ENCODE results near the gene BTRC. TPM values are rescaled to one million over a fixed set of nuclear protein-coding genes. Genes with fewer than 3 reads are reported as not detected.

Gene BTRC
- total RNA-seq, 1 donor from 2014 or later, result 28.6 TPM

DNA sequence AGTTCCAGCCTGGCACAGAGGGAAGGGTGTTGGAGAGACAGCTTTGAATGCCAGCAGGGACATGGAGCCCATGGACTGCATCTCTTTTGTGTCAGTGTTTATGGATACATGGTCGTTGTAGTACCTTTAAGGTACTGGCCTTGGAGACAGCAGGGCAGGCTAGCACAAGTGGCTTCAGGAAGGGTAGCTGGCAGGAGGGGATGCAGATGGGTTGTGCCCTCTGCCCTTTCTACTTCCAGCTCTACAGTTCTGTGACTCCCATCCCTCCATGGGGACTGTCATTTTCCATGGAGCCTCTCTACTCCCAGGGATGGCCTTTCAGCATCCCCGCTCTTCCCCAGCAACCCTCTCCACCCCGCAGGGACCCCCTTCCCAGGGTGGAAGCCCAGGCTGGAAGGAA lies 209.0 kb downstream of the BTRC start:
- TF ChIP-seq, protein P1, sequence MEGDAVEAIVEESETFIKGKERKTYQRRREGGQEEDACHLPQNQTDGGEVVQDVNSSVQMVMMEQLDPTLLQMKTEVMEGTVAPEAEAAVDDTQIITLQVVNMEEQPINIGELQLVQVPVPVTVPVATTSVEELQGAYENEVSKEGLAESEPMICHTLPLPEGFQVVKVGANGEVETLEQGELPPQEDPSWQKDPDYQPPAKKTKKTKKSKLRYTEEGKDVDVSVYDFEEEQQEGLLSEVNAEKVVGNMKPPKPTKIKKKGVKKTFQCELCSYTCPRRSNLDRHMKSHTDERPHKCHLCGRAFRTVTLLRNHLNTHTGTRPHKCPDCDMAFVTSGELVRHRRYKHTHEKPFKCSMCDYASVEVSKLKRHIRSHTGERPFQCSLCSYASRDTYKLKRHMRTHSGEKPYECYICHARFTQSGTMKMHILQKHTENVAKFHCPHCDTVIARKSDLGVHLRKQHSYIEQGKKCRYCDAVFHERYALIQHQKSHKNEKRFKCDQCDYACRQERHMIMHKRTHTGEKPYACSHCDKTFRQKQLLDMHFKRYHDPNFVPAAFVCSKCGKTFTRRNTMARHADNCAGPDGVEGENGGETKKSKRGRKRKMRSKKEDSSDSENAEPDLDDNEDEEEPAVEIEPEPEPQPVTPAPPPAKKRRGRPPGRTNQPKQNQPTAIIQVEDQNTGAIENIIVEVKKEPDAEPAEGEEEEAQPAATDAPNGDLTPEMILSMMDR (IDR thresholded peaks at IDR 0.05), result no peak
- peaks cover 5% of the 10 kb centered on the region for H3K4me1 Mint-ChIP-seq (ENCODE audit: low read depth)
- peaks cover 23% of the 10 kb centered on the region for H3K27me3 Mint-ChIP-seq (ENCODE audit: low read depth)
- DNase-seq (ENCODE audit: low spot score), result peak; percentile 26
- H3K4me3 Mint-ChIP-seq (ENCODE audit: unreplicated experiment), result no peak overlapping the region
- no peaks in the 10 kb centered on the region for H3K36me3 Mint-ChIP-seq (ENCODE audit: low read depth)
- H3K9me3 Mint-ChIP-seq (ENCODE audit: low read depth), result no peaks in the 10 kb centered on the region
- H3K27ac Mint-ChIP-seq (ENCODE audit: unreplicated experiment), result no peak overlapping the region

DNA sequence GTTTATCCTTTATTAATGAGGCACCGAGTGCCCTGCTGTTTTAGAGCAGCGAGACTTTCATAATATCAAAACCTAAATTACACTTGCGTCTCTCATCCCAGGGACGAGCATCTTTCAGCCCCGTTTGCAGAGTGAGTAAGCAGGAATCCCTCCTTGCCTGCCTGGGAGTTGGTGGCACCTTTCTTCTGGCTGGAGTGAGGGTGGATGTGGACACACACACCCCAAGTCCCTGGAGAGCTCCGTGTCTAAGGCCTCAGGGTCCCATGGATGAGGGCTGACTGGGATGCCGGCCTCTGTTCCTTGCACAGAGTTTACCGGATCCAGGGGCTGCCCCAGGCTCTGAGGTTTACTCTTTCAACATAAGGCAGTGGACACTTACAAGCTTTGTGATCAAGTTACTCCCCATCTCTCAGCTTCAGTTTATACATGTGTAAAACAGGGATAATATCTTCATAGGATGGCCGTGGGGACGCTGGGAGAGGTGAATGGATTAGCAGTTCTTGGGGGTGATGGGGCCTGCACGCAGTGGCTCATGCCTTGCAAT lies 209.6 kb downstream of the BTRC start:
- peaks cover 23% of the 10 kb centered on the region for H3K27me3 Mint-ChIP-seq (ENCODE audit: low read depth)
- DNase-seq (ENCODE audit: low spot score), result peak; percentile 50
- H3K27ac Mint-ChIP-seq (ENCODE audit: unreplicated experiment), result no peak overlapping the region
- no peak overlapping the region for H3K4me3 Mint-ChIP-seq (ENCODE audit: unreplicated experiment)
- no peaks in the 10 kb centered on the region for H3K36me3 Mint-ChIP-seq (ENCODE audit: low read depth)
- H3K9me3 Mint-ChIP-seq (ENCODE audit: low read depth), result no peaks in the 10 kb centered on the region
- H3K4me1 Mint-ChIP-seq (ENCODE audit: low read depth), result peaks cover 5% of the 10 kb centered on the region
- TF ChIP-seq, protein P1 (IDR thresholded peaks at IDR 0.05), result no peak

DNA sequence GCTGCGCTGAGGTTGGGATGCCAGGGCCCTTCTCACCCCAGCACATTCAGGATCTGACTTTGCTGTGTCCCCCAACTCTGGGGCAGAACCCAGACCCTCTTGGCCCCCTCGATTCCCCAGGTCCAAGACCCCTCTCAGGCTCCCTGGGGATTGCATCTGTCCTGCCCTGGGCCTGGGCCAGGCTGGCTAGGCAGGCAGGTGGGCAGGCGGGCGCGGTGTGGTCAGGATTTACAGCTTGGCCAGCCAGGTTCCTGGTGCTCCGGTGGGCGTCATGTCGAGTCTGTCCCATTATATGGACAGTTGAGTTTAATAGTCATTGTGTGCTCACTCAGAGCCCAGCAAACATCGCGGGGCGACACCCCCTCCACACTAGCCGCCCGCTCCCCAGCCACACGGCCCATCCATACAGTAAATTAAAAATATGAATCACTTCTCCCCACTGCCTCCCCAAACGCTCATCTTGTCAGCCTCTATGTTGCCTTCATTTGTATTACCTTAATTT lies 210.6 kb downstream of the BTRC start:
- DNase-seq (ENCODE audit: low spot score), result no peak
- Mint-ChIP-seq H3K27ac (ENCODE audit: unreplicated experiment) (no peak overlapping the region), H3K36me3 (ENCODE audit: low read depth) (no peaks in the 10 kb centered on the region), H3K4me3 (ENCODE audit: unreplicated experiment) (no peak overlapping the region), H3K27me3 (ENCODE audit: low read depth) (peaks cover 23% of the 10 kb centered on the region), H3K4me1 (ENCODE audit: low read depth) (peaks cover 5% of the 10 kb centered on the region), H3K9me3 (ENCODE audit: low read depth) (no peaks in the 10 kb centered on the region)
- TF ChIP-seq, protein P1 (IDR thresholded peaks at IDR 0.05), result no peak

DNA sequence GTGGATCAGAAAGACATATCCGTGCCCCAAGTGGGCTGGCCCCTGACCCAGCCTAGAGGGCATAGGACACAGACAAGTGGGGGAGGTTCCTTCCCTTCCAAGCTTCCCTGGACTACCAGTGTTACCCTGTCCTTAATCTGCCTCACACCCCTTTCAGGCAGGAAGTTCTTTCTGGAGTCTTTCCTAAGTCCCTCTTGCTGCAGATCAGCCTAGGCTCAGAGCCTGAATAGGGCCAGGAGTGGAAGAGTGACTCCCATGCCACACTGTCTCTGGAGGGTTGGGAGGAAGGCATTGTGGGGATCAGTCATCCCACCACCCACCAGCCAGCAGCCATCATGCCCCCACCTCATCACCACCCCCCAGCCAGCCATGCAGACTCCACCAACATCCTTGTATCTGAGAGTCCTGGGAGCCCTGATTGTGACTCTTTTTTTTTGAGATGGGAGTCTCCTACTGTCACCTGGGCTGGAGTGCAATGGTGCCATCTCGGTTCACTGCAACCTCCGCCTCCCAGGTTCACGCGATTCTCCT lies 211.5 kb downstream of the BTRC start:
- Mint-ChIP-seq H3K27ac (ENCODE audit: unreplicated experiment) (no peak overlapping the region), H3K4me3 (ENCODE audit: unreplicated experiment) (no peak overlapping the region), H3K36me3 (ENCODE audit: low read depth) (no peaks in the 10 kb centered on the region), H3K4me1 (ENCODE audit: low read depth) (peaks cover 10% of the 10 kb centered on the region), H3K9me3 (ENCODE audit: low read depth) (no peaks in the 10 kb centered on the region), H3K27me3 (ENCODE audit: low read depth) (peaks cover 25% of the 10 kb centered on the region)
- TF ChIP-seq, protein P1 (IDR thresholded peaks at IDR 0.05), result no peak
- DNase-seq (ENCODE audit: low spot score), result no peak

DNA sequence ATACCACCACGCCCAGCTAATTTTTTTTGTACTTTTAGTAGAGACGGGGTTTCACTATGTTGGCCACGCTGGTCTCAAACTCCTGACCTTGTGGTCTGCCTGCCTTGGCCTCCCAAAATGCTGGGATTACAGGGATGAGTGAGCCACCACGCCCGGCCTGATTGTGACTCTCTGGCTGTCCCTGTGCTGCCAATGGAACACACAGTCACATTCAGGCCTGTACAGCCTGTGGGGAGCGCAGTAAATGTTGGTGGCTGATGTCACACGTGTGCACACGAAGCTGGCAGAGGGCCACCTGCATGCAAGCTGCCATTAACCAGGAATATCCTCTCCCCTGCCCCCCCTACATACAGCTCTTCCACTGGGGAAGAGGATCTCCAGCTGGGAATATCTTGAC lies 212.0 kb downstream of the BTRC start:
- DNase-seq (ENCODE audit: low spot score), result no peak
- H3K4me1 Mint-ChIP-seq (ENCODE audit: low read depth), result peaks cover 15% of the 10 kb centered on the region
- peaks cover 25% of the 10 kb centered on the region for H3K27me3 Mint-ChIP-seq (ENCODE audit: low read depth)
- H3K9me3 Mint-ChIP-seq (ENCODE audit: low read depth), result no peaks in the 10 kb centered on the region
- no peak overlapping the region for H3K27ac Mint-ChIP-seq (ENCODE audit: unreplicated experiment)
- H3K4me3 Mint-ChIP-seq (ENCODE audit: unreplicated experiment), result peak overlapping the region; percentile 30
- TF ChIP-seq, protein P1 (IDR thresholded peaks at IDR 0.05), result no peak
- H3K36me3 Mint-ChIP-seq (ENCODE audit: low read depth), result no peaks in the 10 kb centered on the region

All from chondrocyte (in vitro differentiated cells).